Hypothalamus (tissue), 51 donors: Measurements from ENCODE around the gene LRP4.

ENCODE experiments used
- DNase-seq, 51 donors: peaks; one replicate each; lab custom pipeline; 2025; lab: John Stamatoyannopoulos, UW

Gene LRP4

GRCh38 chr11:46850829-46851380 lies 67.4 kb downstream of the LRP4 start:
- no peak for DNase-seq

- DNase-seq: no peak
These were observed 68.7 kb downstream of the LRP4 start for GRCh38 chr11:46849631-46850030.

- DNase-seq: no peak
These were observed 71.9 kb downstream of the LRP4 start for GRCh38 chr11:46846510-46846830.

- peak; percentile 18 to 94 (median 86) for DNase-seq
These were observed 72.4 kb downstream of the LRP4 start, which contains the start of gene CKAP5 for GRCh38 chr11:46845740-46846509. CKAP5 (minus strand) TSS chr11:46846280; CDS start chr11:46821231, 25,049 bp downstream.

GRCh38 chr11:46845440-46845739 lies 73.0 kb downstream of the LRP4 start:
- peak in 3 of 51 donors; percentile 11 to 43 (median 25) for DNase-seq

GRCh38 chr11:46840116-46840515 lies 78.2 kb downstream of the LRP4 start:
- DNase-seq: no peak

GRCh38 chr11:46838501-46838900 lies 79.8 kb downstream of the LRP4 start:
- DNase-seq: no peak

- no peak for DNase-seq
These were observed 80.5 kb downstream of the LRP4 start for GRCh38 chr11:46837860-46838259.

- DNase-seq: no peak
These were observed 81.5 kb downstream of the LRP4 start for GRCh38 chr11:46836870-46837269.

GRCh38 chr11:46836431-46836830 lies 81.9 kb downstream of the LRP4 start:
- DNase-seq: no peak

GRCh38 chr11:46835897-46836296 lies 82.5 kb downstream of the LRP4 start:
- DNase-seq: no peak

- no peak for DNase-seq
These were observed 83.5 kb downstream of the LRP4 start for GRCh38 chr11:46834821-46835220.

GRCh38 chr11:46832511-46833214 lies 85.7 kb downstream of the LRP4 start:
- no peak for DNase-seq

GRCh38 chr11:46827995-46828394 lies 90.4 kb downstream of the LRP4 start:
- no peak for DNase-seq

- DNase-seq: peak in 50 of 51 donors; percentile 6 to 88 (median 70)
These were observed 91.9 kb downstream of the LRP4 start for GRCh38 chr11:46826310-46827044.

- peak in 1 of 51 donors; percentile 3 for DNase-seq
These were observed 109.4 kb downstream of the LRP4 start for GRCh38 chr11:46808799-46809431.
